Esophagus squamous epithelium (tissue), 5 donors: Measurements from ENCODE around the gene KSR2. TPM values are rescaled to one million over a fixed set of nuclear protein-coding genes. Genes with fewer than 3 reads are reported as not detected.

ENCODE experiments used
- DNase-seq: peaks from one replicate; lab custom pipeline; 2025; lab: John Stamatoyannopoulos, UW
- H3K27ac ChIP-seq, 4 donors: fragments of 200-600 bp; sonication (generic); one replicate each; pipeline ENCODE4 v1.5.1; 2016 to 2019; ENCODE audit warnings: mild to moderate bottlenecking in 1 of 4
- H3K27me3 ChIP-seq, 4 donors: fragments of 200-600 bp; sonication (generic); 1 replicate in 3 of 4; 2 replicates in 1 of 4; pipeline versions ENCODE4 v1.5.1 to v1.6.0; 2017 to 2021; ENCODE audit warnings: antibody characterized with exemption in 1 of 4
- H3K36me3 ChIP-seq, 3 donors: fragments of 200-600 bp; sonication (generic); one replicate each; pipeline ENCODE4 v1.5.1; 2016 to 2019
- H3K4me1 ChIP-seq, 3 donors: fragments of 200-600 bp; sonication (generic); one replicate each; pipeline ENCODE4 v1.5.1; 2017 to 2019
- H3K4me3 ChIP-seq, 4 donors: fragments of 200-600 bp; sonication (generic); 1 replicate in 3 of 4; 2 replicates in 1 of 4; pipeline ENCODE4 v1.5.1; 2016 to 2019; ENCODE audit warnings: mild to moderate bottlenecking in 2 of 4, moderate library complexity in 1 of 4
- H3K9me3 ChIP-seq, 3 donors: fragments of 200-600 bp; sonication (generic); one replicate each; pipeline ENCODE4 v1.5.1; 2016 to 2019
- POLR2A ChIP-seq, 4 donors: fragments of 450-650 bp; IDR thresholded peaks; one replicate each; pipeline ENCODE4 v1.6.1; 2017; ENCODE audit warnings: antibody characterized with exemption in 4 of 4, mild to moderate bottlenecking in 4 of 4, moderate library complexity in 3 of 4
- WGBS, 2 donors: methylation state at CpG; one replicate each; pipeline ENCODE4 v1.1.5; 2018; 5-methylcytosine and 5-hydroxymethylcytosine counted together
- intact Hi-C: fragments of 100-400 bp; cut with DNase I; formaldehyde crosslinking; loops from one replicate; pipeline ENCODE4 v1.15.0; 2022
- total RNA-seq, 4 donors: library from RNA; depleted of rRNA; stranded (reverse); fragments of >200 nt; gene quantifications; one replicate each; pipeline ENCODE4 v1.1.0, GENCODE V29; 2016
- TF ChIP-seq, protein P1 (sequence below), 6 experiments: fragments of 450-650 bp in 4 of 6; fragments of 200-600 bp in 2 of 6; sonication (generic) in 2 of 6; IDR thresholded peaks; one replicate each; pipeline ENCODE4 v1.5.1; 2016 to 2019; ENCODE audit warnings: antibody characterized with exemption in 6 of 6, mild to moderate bottlenecking in 4 of 6, moderate library complexity in 4 of 6
- donor health status: DM: yes; HTN: yes; CAD: no.

Gene KSR2
- total RNA-seq, 4 donors from 2014 or later: under 0.01 to 0.13 (median 0.03) TPM

DNA sequence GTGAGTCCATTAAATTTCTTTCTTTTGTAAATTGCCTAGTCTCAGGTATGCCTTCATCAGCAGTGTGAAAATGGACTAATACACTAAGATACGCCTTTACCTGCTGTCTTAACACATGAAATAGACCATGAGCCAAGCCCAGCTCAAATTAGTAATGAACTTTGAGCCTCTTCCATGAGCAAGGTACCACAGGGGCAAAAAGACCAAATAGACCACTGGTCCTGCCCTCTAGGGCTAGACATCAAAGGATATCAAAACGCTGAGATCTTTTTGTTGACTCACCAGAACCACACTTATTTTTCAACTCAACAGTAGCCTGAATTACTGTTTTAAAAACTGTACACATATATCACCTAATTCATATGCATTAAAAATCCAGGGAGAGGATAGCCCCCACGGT lies 469.9 kb downstream of the KSR2 start:
- intact Hi-C loops: no loop called here
- Histone ChIP-seq H3K4me1 (peaks cover 0 to 7% (median 0%) of the 10 kb centered on the region in 3 donors), H3K36me3 (no peaks in the 10 kb centered on the region), H3K9me3 (no peaks in the 10 kb centered on the region), H3K27me3 (no peaks in the 10 kb centered on the region), H3K4me3 (no peak overlapping the region), H3K27ac (no peak overlapping the region)
- TF ChIP-seq POLR2A (IDR thresholded peaks at IDR 0.05): no peak
- TF ChIP-seq, protein P1, sequence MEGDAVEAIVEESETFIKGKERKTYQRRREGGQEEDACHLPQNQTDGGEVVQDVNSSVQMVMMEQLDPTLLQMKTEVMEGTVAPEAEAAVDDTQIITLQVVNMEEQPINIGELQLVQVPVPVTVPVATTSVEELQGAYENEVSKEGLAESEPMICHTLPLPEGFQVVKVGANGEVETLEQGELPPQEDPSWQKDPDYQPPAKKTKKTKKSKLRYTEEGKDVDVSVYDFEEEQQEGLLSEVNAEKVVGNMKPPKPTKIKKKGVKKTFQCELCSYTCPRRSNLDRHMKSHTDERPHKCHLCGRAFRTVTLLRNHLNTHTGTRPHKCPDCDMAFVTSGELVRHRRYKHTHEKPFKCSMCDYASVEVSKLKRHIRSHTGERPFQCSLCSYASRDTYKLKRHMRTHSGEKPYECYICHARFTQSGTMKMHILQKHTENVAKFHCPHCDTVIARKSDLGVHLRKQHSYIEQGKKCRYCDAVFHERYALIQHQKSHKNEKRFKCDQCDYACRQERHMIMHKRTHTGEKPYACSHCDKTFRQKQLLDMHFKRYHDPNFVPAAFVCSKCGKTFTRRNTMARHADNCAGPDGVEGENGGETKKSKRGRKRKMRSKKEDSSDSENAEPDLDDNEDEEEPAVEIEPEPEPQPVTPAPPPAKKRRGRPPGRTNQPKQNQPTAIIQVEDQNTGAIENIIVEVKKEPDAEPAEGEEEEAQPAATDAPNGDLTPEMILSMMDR (IDR thresholded peaks at IDR 0.05): no peak
- WGBS, 2 donors: 69 to 84% methylated on average over 3 of the region's 3 CpGs
- no peak for DNase-seq

- H3K4me3 ChIP-seq: no peak overlapping the region
- no peak for DNase-seq
- no peaks in the 10 kb centered on the region for H3K36me3 ChIP-seq
- H3K4me1 ChIP-seq: peaks cover 0 to 7% (median 0%) of the 10 kb centered on the region in 3 donors
- TF ChIP-seq, protein P1 (IDR thresholded peaks at IDR 0.05): no peak
- TF ChIP-seq POLR2A (IDR thresholded peaks at IDR 0.05): no peak
- 37 to 50% methylated on average over 2 of the region's 2 CpGs for WGBS, 2 donors
- H3K27me3 ChIP-seq: no peaks in the 10 kb centered on the region
- no peaks in the 10 kb centered on the region for H3K9me3 ChIP-seq
- intact Hi-C loops: no loop called here
- no peak overlapping the region for H3K27ac ChIP-seq
These were observed 470.5 kb downstream of the KSR2 start for GRCh38 chr12:117498256-117498655.

DNA sequence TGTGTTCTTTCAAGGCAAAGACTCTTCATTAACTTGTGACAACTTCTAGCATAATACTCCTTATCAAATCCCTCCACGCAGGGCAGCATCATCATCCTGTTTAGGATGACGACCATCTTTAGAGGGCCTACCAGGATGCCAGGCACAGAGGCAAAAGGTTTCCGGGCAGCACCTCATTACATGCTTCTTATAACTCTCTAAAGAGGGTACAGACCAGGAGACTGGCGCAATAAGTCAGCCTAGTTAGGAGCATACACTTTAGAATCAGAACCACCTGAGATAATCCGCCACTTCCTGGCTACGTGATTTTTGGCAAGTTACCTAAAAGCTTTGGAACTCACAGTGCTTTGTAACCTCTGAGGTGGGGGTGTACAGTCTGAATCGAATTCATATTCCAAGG lies 471.4 kb downstream of the KSR2 start:
- Histone ChIP-seq H3K4me3 (no peak overlapping the region), H3K27me3 (no peaks in the 10 kb centered on the region), H3K9me3 (no peaks in the 10 kb centered on the region), H3K4me1 (peaks cover 0 to 7% (median 0%) of the 10 kb centered on the region in 3 donors), H3K27ac (no peak overlapping the region), H3K36me3 (no peaks in the 10 kb centered on the region)
- intact Hi-C loops: no loop called here
- DNase-seq: no peak
- TF ChIP-seq, protein P1 (IDR thresholded peaks at IDR 0.05): no peak
- TF ChIP-seq POLR2A (IDR thresholded peaks at IDR 0.05): no peak
- WGBS, 2 donors: 37 to 76% methylated on average over 7 of the region's 7 CpGs

DNA sequence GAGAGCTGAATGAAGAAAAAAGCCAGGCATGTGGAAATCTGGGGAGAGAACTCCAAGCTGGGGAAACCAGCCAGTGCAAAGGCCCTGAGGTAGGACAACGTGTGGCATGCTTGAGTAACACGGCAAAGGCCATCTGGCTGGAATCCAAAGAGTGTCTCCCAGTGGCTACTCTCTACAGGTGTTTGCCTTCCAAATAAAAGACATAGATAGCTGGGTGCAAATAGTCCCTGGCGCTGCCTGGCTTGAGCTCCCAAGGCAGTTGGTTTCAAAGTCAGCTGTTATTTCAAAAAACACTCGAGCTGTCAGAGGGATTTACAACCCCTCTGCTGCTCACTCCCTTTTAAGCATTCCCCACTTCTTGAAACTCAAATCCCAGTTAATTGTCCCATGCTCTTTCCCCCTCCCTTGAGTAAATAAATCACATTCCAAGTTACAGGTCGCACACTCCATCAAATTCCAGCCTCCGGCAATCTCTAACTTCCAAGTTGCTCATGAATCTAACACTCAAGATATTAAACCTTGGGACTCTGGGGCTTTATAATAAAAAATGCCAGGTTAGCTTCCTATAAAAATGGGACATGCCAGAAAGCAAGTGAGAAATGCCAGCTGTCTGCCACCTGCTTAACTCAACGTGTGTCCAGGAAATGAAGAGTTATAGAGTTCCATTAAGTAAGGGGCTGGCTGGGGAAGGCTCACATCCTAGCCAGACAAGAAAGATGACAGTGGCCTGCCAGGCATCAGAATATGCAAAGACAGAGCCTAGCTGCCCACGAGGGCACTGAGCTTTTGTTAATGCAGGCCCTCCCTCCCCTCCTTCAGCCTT lies 473.7 kb downstream of the KSR2 start:
- H3K36me3 ChIP-seq: no peaks in the 10 kb centered on the region
- H3K4me3 ChIP-seq: no peak overlapping the region
- H3K9me3 ChIP-seq: no peaks in the 10 kb centered on the region
- DNase-seq: no peak
- H3K27ac ChIP-seq: no peak overlapping the region
- intact Hi-C loops: no loop called here
- H3K4me1 ChIP-seq: no peaks in the 10 kb centered on the region
- WGBS, 2 donors: 22 to 32% methylated on average over 7 to 8 of the region's 8 CpGs
- no peaks in the 10 kb centered on the region for H3K27me3 ChIP-seq
- TF ChIP-seq POLR2A (IDR thresholded peaks at IDR 0.05): no peak
- TF ChIP-seq, protein P1 (IDR thresholded peaks at IDR 0.05): no peak

GRCh38 chr12:117491711-117492110 lies 477.1 kb downstream of the KSR2 start:
- H3K27ac ChIP-seq: no peak overlapping the region
- no peak overlapping the region for H3K4me3 ChIP-seq
- TF ChIP-seq POLR2A (IDR thresholded peaks at IDR 0.05): no peak
- TF ChIP-seq, protein P1 (IDR thresholded peaks at IDR 0.05): no peak
- no peaks in the 10 kb centered on the region for H3K36me3 ChIP-seq
- H3K27me3 ChIP-seq: no peaks in the 10 kb centered on the region
- intact Hi-C loops: no loop called here
- 79 to 93% methylated on average over 7 of the region's 7 CpGs for WGBS, 2 donors
- H3K4me1 ChIP-seq: no peaks in the 10 kb centered on the region
- no peaks in the 10 kb centered on the region for H3K9me3 ChIP-seq
- no peak for DNase-seq
